WI38 (cell line): ENCODE results near the gene SLC29A4.

Source experiments
- H3K4me3 ChIP-seq: 2 replicates; pipeline ENCODE4 v1.5.1; 2011; ENCODE audit warnings: low read depth, mild to moderate bottlenecking, control low read depth, low read length
- TF ChIP-seq, protein P1 (sequence below): IDR thresholded peaks from 2 replicates; pipeline ENCODE4 v1.5.1; 2012; ENCODE audit warnings: low read depth, mild to moderate bottlenecking, control low read depth, low read length

The SLC29A4 gene

DNA sequence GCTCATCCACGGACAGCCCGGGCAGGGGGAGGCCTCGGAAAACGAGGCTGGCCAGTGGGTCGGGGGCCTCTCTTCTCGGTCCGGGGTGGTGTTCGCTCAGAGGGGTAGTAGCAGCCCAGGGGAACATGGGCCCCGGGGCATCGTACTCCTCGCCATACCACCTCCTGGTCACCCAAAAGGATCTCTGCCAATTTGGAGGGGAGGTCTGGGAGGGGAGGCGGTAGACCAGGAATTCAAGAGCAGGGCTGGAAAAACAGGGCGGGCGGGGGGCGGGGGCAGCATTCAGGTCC is 67.4 kb downstream of the SLC29A4 start:
- TF ChIP-seq, protein P1, sequence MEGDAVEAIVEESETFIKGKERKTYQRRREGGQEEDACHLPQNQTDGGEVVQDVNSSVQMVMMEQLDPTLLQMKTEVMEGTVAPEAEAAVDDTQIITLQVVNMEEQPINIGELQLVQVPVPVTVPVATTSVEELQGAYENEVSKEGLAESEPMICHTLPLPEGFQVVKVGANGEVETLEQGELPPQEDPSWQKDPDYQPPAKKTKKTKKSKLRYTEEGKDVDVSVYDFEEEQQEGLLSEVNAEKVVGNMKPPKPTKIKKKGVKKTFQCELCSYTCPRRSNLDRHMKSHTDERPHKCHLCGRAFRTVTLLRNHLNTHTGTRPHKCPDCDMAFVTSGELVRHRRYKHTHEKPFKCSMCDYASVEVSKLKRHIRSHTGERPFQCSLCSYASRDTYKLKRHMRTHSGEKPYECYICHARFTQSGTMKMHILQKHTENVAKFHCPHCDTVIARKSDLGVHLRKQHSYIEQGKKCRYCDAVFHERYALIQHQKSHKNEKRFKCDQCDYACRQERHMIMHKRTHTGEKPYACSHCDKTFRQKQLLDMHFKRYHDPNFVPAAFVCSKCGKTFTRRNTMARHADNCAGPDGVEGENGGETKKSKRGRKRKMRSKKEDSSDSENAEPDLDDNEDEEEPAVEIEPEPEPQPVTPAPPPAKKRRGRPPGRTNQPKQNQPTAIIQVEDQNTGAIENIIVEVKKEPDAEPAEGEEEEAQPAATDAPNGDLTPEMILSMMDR: no peak
- H3K4me3 ChIP-seq: no peak overlapping the region

DNA sequence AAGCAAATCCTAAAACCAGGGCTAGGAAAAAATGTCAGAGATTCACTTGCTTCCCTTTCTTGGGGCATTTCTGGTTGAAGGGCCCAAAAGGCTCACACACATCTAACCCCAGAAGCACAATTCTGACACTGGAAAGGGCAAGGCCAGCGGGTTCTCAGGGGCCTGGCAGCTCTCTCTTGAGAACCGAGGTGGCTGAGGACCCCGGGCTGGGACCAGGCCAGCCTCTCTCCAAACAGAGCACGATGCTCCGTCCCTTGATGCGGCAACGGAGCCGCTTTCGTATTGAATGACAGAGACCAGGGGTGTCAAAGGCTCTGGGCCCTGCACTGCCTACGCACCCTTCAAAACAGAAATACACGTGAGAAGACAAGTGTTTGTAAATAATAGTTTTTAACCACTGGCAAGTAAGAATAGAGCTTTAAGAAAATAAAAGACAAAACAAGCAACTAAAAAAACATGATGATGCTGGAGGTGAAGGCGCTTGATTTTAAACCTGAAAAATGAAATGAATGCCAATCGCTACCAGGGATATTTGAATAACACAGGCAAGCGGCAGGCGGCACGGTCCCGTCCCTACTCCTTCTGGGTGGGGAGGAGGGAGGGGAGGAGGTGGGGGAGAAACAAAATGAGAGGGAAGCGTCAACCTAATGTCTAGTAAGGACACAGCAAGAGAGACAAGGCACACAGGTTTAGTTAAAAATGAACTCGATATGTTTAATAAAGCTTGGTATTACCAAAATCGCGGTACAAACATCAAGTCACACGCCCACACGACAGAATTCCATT is 68.0 kb downstream of the SLC29A4 start:
- H3K4me3 ChIP-seq: no peak overlapping the region
- TF ChIP-seq, protein P1: no peak

DNA sequence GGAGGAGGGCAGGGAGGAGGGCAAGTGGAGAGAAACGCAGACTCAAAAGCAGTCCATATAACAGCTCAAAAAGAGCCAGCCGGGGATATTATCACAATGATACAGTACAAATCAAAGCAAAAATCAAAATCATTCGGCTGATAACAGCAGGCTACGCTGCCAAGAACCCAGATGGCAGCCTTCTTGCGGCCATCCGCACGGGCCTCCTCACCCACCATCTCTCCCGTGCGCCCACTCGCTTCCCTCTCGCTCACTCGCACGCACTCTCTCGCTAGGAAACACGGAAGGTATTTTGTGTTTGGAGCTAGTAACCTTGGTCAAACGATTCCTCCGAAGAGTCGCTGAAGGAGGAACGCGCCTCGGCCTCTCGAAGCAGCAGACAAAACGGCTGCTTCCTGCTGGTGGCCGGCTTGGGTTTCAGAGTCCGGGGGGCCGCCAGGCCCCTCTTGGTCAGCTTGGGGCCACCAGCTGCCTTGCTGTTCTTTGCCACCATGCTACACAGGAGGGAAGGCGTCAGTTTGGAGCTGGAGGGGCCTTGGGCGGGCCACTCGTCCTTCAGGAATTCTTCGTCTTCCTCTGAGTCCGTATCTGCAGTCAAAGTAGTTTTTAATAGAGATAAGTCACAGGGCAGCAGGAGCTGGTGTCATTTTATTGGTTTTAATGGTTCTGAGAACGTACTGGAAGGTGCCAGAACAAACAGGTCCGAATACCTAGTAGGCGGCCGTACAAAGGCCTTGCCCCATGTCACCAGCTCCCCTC is 68.9 kb downstream of the SLC29A4 start:
- H3K4me3 ChIP-seq: no peak overlapping the region
- TF ChIP-seq, protein P1: no peak

DNA sequence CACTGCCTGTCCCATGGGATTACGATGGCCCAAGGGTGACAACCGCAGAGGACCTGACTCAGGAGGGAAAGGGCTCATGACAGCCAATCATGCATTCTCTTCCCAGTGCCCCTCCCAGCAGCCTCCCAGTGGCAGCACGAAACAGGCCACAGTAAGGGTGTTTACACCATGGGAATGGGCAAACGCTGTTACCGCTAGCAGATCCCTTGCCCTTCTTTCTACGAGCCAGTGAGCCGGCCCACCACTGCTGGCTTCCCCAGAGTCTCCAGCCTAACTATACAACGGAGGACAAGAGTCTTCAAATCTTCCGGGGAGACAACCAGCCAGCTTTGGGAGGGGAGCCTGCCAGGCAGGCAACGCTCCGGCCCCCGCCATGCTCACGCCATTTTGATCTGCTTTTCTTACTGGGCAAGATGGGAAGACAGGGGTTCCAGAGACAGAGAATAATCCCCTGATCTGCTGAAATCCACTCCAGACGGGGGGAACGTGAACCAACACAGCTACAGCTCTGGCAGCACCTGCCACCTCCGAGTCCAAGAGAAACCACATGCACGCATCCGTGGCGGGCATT is 69.8 kb downstream of the SLC29A4 start:
- TF ChIP-seq, protein P1: no peak
- no peak overlapping the region for H3K4me3 ChIP-seq

DNA sequence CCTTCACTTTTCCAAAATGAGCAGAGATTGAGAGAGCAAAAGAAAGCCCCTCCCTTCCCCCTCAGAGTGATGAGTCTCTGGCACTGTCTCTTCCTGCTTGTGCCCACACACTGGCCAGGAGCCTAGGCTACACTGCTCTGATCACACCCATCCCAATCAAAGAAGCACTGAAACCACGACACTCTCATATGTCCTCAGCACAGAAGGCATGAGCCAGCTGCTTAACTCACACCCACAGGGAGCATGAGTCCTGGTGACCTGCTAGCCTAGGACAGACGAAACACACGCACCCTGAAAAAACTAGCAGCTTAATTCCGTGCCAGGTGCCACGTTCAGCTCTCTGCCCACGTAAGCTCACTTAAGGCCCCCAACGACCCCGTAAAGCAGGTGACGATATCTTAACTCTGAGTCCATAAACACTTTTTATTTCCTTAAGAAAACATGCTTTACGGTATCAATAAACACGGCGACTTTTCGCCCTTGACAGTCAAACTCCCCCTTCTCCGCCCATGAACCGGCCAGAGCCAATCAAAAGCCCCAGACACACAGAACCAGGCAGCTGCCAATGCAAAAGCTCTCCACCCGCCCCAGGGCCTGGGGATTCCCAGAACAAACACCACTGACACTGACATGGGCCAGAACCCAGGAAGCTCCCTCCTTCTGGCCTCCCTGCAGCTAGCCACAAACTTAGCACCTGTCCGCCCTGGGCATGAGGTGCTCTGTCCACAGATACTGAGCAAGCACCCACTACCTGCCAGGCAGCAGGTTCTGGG is 71.9 kb downstream of the SLC29A4 start:
- TF ChIP-seq, protein P1: no peak
- no peak overlapping the region for H3K4me3 ChIP-seq
